HT1080 (cell line): ENCODE results near the gene SLC25A48. TPM values are rescaled to one million over a fixed set of nuclear protein-coding genes. Genes with fewer than 3 reads are reported as not detected.
"Not testable (repeated sequence)": the region's sequence is repeated elsewhere in the genome, so short reads cannot be mapped to it uniquely, and the experiment has no call there.

Experiments
- DNase-seq: peaks from one replicate; pipeline ENCODE4 v3.0.0-alpha.2; 2015; ENCODE audit warnings: low read depth
- total RNA-seq: library from RNA; depleted of rRNA; stranded (reverse); fragments of >200 nt; shearing (Covaris generic); gene quantifications from 2 replicates; pipeline ENCODE4 v1.2.3, GENCODE V29; 2014

Gene SLC25A48
- total RNA-seq, 1 experiment from 2014 or later, result 1.4 TPM

- peak; percentile 54 for DNase-seq
Observed at GRCh38 chr5:135829681-135830383, 4.6 kb upstream of the SLC25A48 start.

DNA sequence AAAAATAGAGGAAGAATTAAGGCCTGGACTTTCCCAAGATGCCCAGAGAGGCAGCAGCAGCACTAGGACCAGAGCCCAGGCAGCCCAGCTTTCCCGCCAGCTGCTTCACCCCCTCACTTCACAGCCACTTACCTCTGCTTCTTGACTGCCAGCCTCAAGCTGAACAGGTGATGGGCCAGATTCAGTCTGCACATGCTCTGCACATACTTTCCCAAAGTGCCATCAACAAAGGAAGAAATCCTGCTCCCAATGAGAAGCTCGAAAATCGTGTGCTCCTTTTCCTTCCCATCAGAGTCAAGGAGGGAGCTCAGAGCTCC, 4.1 kb upstream of the SLC25A48 start:
- DNase-seq, result no peak

DNA sequence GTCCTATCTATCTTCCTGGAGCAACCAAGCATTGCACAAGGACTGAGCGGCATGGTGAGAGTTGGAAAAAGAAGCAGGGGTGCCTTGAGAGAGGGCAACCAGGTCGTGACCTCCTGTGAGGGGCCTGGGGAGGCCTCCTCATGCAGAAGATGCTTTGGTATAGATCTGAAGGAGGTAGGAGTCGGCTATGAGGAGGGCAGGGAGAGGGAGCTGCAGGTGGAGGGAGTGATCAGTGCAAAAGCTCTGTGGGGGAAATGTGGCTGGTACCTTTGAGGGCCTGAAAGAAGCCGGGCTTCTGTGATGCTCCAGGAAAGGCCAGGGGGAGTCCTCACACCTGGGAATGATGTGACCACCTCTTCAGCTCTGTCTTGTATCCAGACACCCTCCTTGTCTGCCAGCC, 3.6 kb upstream of the SLC25A48 start:
- DNase-seq, result no peak

- no peak for DNase-seq
Observed at GRCh38 chr5:135831439-135831838, 3.0 kb upstream of the SLC25A48 start.

GRCh38 chr5:135831851-135832555, 2.5 kb upstream of the SLC25A48 start:
- DNase-seq, result no peak

GRCh38 chr5:135832941-135833920, 1.2 kb upstream of the SLC25A48 start:
- DNase-seq, result no peak

- DNase-seq, result no peak
Observed at GRCh38 chr5:135833961-135834638, 363 bp upstream of the SLC25A48 start.

DNA sequence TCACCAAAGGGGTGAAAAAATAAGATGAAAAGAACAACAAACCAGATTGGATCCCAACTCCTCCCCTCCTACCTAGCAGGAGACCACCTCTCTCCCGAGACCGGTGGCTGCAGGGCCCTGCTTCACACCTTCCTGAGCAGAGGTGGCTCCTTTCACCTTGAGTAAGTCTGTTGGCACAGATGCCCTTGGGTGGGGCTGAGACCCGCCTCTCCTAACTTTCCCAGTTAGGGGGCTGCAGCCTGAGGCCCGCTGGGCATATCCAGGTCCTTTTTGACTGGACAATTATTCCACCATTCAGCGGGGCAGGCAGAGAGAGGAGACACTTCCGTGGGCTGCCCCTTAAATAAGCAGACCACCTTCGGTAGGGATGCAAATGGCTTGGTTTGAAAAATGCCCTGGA, 1.3 kb downstream of the SLC25A48 start:
- DNase-seq, result no peak

- DNase-seq, result not testable (repeated sequence)
Observed at GRCh38 chr5:135838395-135838794, 3.9 kb downstream of the SLC25A48 start.

- DNase-seq, result no peak
Observed at GRCh38 chr5:135839566-135839965, 5.1 kb downstream of the SLC25A48 start.

- no peak for DNase-seq
Observed at GRCh38 chr5:135840959-135841358, 6.5 kb downstream of the SLC25A48 start.

DNA sequence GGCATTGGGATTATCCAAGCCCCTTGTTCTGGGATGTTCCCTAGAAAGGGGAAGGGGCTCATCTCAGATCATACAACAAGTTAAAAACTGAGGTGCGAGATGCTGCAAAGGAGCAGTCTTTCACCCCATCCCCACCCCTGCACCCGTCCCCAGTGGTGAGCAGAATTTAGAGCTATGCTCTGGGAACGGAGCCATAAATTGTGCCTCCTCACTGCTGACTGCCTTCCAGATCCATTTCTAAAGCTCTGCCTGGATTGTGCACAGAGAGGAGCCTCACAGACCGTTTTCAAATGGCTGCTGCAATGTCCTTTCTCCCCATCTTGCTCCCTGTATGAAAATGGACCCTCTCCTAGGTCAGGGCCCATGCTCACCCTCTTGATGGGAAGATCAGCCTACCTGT, 8.3 kb downstream of the SLC25A48 start:
- DNase-seq, result no peak

DNA sequence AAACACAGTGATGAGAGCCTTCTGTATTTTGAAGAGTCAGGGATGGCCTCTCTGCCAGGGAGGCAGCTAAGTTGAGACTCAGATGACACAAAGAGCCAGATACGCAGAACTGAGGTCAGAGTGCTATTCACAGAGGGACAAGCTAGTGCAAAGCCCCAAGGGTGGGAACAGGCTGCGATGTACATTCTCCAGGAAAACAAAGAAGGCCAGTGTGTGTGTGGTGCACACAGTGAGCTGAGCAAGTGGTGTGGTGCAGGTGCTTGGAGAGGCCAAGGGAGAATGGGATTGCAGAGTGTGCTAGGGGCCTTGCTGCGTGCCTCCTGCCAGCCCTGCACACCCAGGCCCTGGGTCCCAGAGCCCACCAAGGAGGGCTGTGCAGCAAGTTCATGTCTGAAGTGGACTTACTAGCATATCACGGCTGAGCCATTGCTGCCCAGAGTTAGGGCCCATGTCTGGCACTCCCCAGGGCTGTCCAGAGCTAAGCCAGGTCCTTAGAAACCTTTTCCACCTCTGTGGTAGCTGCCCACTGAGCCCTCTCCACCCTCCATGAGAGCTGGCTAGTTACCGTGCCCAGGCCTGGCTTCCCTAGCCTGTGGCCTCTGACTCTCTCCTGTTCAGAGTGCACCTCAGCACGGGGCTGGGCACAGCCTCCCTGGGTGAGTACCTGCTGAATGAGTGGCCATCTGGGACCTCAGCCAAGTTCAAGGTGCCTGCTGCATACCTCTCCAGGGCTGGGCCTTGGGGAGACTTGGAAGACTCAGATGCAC, 9.3 kb downstream of the SLC25A48 start:
- DNase-seq, result no peak

DNA sequence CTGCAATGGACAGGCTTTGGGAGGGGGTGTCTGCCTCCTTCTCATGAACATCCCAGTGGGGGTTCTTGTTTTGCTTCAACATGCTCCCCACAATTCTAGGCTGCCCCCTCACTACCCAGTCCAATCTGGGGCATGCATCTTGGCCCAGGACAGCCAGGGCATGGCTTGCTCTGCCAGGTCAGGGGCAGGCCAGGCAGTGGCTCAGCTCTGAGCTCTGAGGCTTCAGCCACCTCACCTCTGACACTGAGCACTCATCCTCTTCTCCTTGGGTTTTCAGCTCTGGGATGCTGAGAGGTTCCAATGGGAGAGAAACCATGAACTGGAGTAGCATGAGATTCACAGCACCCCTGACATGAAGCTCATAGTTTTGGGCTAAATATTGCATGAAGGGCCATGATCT, 11.8 kb downstream of the SLC25A48 start:
- DNase-seq, result no peak

DNA sequence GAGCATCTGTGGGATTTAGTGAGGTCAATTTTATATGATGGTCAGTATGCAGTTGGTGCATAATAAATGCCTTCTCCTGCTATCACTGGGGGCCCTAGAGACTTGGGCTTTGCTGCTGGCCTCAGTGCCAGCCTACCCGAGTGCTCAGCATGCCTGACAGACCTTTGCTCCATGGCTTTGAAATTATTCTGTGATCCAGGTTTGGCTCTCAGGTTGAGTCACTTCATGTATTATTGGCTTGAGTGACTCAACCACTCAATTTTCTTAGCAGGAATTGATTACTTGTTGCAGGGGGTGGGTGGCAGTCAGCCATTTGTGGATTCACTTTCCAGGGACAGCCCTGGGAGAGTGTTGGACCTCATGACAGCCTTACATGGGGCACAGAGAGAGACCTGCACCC, 13.5 kb downstream of the SLC25A48 start:
- DNase-seq, result no peak

GRCh38 chr5:135850231-135850630, 15.8 kb downstream of the SLC25A48 start:
- DNase-seq, result no peak

GRCh38 chr5:135850671-135851070, 16.2 kb downstream of the SLC25A48 start:
- DNase-seq, result no peak

GRCh38 chr5:135851186-135851914, 16.9 kb downstream of the SLC25A48 start:
- no peak for DNase-seq

DNA sequence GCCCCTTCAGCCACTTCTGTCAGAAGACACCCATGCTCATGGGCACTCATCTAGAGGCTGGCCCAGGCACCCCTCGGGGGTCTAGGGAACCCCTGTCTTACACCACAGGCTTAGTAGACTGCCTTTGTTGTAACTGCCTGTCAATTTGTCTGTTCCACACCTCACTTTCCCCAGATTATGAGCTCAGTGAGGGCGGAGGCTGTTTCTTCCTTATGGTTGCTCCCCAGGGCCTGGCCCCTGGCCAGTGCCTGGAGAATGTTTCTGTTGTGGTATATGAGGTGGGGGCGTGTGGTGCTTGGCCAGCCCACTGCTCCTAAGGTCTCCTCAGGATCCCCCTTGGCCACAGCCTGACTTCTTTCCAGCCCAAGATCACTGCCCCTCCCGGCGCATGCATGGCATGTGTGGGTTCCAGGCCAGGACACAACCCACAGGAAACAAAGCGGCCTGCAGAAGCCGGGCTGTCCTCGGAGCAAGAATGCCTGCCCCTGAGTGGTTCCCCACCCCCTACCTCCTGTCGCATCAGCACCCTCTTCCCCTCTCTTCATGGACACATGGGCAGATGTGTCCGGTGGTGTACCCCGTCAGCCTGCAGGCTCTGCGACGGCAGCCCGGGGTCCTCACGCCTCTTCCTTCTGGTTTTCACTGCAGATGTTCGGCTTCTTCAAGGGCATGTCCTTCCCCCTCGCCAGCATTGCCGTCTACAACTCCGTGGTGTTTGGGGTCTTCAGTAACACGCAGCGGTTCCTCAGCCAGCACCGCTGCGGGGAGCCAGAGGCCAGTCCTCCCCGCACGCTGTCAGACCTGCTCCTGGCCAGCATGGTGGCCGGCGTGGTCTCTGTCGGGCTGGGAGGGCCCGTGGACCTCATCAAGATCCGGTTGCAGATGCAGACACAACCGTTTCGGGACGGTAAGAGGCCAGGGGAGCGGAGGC, 17.7 kb downstream of the SLC25A48 start:
- no peak for DNase-seq
